Activated CD4-positive, alpha-beta T cell treated with anti-CD3 and anti-CD28 coated beads for 24 hours (primary cell): ENCODE results near the gene PERCC1.
"Not testable (repeated sequence)": the region's sequence is repeated elsewhere in the genome, so short reads cannot be mapped to it uniquely, and the experiment has no call there.

Experiments used
- DNase-seq, 2 donors: peaks; one replicate each; pipeline ENCODE4 v3.0.0-alpha.2; 2020; ENCODE audit warnings: low read depth in 2 of 2

Gene PERCC1

GRCh38 chr16:1469141-1469540, 38.3 kb downstream of the PERCC1 start:
- DNase-seq, result not testable (repeated sequence)

- no peak for DNase-seq
These were observed 38.9 kb downstream of the PERCC1 start for GRCh38 chr16:1469693-1470201.

- DNase-seq, result no peak
These were observed 39.8 kb downstream of the PERCC1 start for GRCh38 chr16:1470481-1471251.

- no peak for DNase-seq
These were observed 40.8 kb downstream of the PERCC1 start for GRCh38 chr16:1471569-1472194.

DNA sequence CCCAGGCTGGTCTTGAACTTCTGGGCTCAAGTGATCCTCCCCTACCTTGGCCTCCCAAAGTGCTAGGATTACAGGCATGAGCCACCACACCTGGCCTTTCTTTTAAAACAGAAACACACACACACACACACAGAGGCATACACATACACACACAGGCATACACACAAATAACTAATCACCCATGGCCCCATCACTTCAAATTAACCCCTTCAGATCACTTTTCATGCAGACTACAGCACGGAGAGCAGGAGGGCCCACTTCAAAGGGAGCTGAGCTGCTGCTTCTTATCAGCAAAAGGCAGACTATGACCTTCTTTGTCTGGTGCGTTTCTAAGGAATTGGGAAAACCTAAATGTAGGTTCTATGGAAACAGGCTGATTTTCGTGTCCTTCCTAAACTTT, 42.1 kb downstream of the PERCC1 start:
- no peak for DNase-seq

DNA sequence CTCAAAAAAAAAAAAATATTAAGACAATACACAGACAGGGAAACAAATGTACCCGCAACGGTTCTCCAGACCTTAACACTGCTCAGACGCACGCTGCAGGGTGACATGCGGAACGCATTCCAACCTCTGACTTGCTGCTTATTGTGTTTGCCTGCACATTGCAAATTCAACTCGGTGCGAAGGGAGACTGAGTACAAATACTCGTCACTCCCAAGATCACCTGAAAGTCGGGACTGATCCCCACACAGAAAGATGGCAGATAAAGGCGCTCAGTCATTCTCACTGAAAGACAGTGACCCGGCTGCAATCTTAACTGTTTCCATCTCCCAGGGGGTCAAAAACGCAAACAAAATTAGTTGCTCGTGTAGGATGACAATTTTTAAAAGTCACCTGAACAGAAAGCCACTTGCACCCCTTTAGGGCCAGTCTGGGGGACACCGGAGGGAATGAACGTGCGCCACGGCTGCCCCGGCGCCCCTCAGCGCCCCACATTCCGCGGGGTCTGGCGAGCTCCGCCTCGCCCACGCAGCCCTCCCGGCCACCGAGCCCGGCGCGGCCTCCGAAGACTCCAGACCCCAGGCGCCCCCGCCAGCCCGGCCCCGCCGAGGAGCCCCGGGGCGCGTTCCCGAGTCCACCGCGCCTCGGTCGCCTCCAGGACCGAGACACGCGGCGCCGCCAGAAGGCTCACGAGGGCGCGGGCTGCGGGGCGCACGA, 43.4 kb downstream of the PERCC1 start:
- no peak for DNase-seq

DNA sequence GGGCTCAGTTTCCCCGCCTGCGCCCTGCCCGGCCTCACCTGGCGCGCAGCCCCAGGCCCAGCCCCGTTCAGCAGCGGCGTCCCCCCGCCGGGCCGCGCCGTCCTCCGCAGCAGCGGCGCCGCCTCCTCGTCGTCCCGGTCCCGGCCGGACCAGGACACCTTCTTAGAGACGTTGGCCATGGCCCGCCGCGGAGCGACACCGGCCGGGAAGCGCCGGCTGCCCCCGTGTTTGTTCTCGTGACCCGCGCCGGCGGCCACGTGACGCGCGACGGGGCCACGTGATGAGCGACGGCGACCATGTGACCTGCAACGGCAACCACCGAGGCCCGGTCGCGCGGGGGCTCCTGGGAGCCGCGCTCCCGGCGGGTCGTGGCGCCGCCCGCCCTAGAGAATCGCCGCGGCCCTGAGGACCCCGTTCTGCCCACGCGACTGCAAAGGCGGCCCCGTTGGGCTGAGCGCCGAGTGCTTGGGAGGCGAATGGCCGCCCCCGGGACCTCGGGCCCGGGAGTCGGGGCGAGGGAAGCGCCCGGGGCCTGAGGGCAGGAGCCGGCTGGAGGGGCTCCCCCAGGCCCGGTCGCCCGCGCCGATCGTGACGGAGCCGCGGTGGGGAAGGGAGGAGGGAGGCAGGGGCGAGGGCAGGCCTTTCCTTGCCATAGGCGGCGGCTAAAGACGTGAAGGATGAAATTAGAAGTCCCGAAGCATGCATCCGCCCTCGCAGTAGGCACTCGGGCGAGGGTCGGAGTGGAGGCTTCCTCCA, 44.1 kb downstream of the PERCC1 start, which contains the start of gene CLCN7:
TSS of gene CLCN7 (minus strand) at position 233 of the 756 bp plus-strand sequence. CDS start at position 179, 54 bp downstream.
- DNase-seq, result peak; percentile 78 to 85

GRCh38 chr16:1475552-1476114, 44.8 kb downstream of the PERCC1 start:
- DNase-seq, result no peak

DNA sequence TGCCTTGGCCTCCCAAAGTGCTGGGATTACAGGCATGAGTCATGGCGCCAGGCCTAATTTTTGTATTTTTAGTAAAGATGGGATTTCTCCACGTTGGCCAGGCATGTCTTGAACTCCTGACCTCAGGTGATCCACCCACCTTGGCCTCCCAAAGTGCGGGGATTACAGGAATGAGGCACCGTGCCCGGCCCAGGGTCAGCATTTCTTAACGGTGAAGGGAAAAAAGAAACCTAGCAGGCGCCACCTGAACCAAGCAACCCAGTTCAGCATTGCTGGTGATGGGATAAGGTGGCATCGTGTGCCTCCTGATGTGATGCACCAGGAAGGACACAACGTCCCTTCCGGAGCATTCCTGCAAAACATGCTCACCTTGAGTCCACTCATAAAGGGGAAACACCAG, 46.2 kb downstream of the PERCC1 start:
- no peak for DNase-seq

- DNase-seq, result not testable (repeated sequence)
These were observed 48.1 kb downstream of the PERCC1 start for GRCh38 chr16:1478937-1479336.

DNA sequence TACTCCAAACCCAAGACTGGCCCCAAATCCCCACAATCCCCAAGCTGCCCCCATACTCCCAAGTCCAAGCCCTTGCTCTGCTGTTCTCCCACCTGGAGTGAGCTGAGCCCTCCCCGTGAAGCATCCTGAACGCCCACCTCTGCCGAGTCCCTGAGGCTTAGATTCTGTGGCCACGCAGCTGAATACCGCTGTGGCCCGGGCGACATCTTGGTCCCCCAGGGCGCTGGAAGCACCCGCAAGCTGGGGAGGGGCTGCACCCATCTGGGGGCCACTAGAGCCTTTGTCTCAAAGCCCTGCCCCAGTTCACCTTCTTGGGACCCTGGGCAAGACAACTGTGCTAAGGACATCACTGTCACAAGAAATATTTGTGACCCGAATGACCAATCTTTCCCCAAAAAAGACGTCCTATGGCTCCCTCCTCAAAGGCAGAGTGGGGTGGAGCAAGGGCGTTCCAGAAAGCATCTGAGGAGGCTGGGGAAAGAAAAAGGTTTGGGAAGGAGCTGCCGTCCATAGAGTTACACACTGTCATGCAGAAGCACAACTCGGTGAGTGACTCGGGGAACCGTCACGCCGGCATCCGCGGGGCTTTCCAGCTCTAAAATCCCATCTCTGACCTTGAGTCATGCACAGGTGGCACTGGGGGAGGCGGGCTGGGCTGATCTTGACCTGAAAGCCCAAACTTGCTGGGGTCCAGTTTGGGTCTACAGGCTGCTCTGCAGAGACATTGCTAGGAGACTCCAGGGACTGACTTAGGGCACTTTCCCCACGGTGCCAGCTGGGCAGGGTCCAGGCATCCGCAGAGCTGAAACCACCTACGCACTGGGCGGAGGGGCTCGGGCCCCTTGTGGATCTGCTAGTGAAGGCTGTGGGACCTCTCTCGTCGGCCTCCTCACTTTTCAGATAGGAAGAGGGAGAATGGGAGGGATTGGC, 51.3 kb downstream of the PERCC1 start:
- no peak for DNase-seq
